HEK293 (cell line): ENCODE results near the gene KRTAP5-7.

Experiments
- CTCF ChIA-PET: fragments of 350-600 bp; formaldehyde crosslinking; extraction: SDS; loops from one replicate; lab custom pipeline; 2021; ENCODE audit warnings: antibody characterized with exemption; lab: Yijun Ruan, JAX
- POLR2A ChIA-PET: fragments of 300-600 bp; formaldehyde crosslinking; extraction: SDS; loops from one replicate; lab custom pipeline; 2020; ENCODE audit warnings: antibody characterized with exemption, inconsistent platforms; lab: Yijun Ruan, JAX
- H3K27ac ChIP-seq: fragments of 200-500 bp; sonication (Bioruptor generic); 2 replicates; pipeline ENCODE4 v1.5.1; 2014; ENCODE audit warnings: low read depth, low read length, control low read depth, inconsistent platforms; ENCODE audit errors: extremely low read depth
- H3K36me3 ChIP-seq, 2 experiments: fragments of 200-500 bp in 1 of 2; sonication (Bioruptor generic) in 1 of 2; 1 replicate in 1 of 2; 2 replicates in 1 of 2; pipeline ENCODE4 v1.5.1; 2014 to 2017; ENCODE audit warnings: inconsistent platforms in 2 of 2, low read length in 2 of 2; ENCODE audit not compliant: control insufficient read depth in 2 of 2, insufficient read depth in 1 of 2
- H3K4me1 ChIP-seq: fragments of 200-500 bp; sonication (Bioruptor generic); 2 replicates; pipeline ENCODE4 v1.5.1; 2014; ENCODE audit warnings: mild to moderate bottlenecking, low read length, inconsistent platforms; ENCODE audit not compliant: control insufficient read depth, insufficient read depth
- H3K4me3 ChIP-seq: 2 replicates; pipeline ENCODE4 v1.5.1; 2011; ENCODE audit warnings: low read depth, mild to moderate bottlenecking, control low read depth, low read length, moderate library complexity
- H3K9me3 ChIP-seq: fragments of 200-500 bp; sonication (Bioruptor generic); 2 replicates; pipeline ENCODE4 v1.5.1; 2014; ENCODE audit warnings: low read depth, low read length, inconsistent platforms; ENCODE audit not compliant: control insufficient read depth, insufficient read depth
- EGR2 ChIP-seq: fragments of 450-650 bp; formaldehyde crosslinking; IDR thresholded peaks from 2 replicates; pipeline ENCODE4 v1.5.1; 2016; ENCODE audit warnings: low read depth, missing biosample characterization, missing genetic modification characterization
- GLIS1 ChIP-seq: fragments of 450-650 bp; formaldehyde crosslinking; IDR thresholded peaks from 2 replicates; pipeline ENCODE4 v1.5.1; 2016; ENCODE audit warnings: missing biosample characterization, missing genetic modification characterization
- KLF16 ChIP-seq: fragments of 450-650 bp; formaldehyde crosslinking; IDR thresholded peaks from 2 replicates; pipeline ENCODE4 v1.5.1; 2017; ENCODE audit warnings: missing biosample characterization, missing genetic modification characterization
- TRIM28 ChIP-seq: IDR thresholded peaks from 2 replicates; pipeline ENCODE4 v1.6.1; 2011; ENCODE audit warnings: low read length, control low read depth, borderline replicate concordance
- ZFP3 ChIP-seq: fragments of 450-650 bp; formaldehyde crosslinking; IDR thresholded peaks from 2 replicates; pipeline ENCODE4 v1.5.1; 2016; ENCODE audit warnings: low read depth, missing biosample characterization, missing genetic modification characterization
- ZNF112 ChIP-seq: fragments of 450-650 bp; formaldehyde crosslinking; IDR thresholded peaks from 2 replicates; pipeline ENCODE4 v1.5.0; 2017; ENCODE audit warnings: missing biosample characterization, missing genetic modification characterization
- ZNF133 ChIP-seq: fragments of 450-650 bp; formaldehyde crosslinking; IDR thresholded peaks from 2 replicates; pipeline ENCODE4 v1.5.1; 2016; ENCODE audit warnings: missing biosample characterization, missing genetic modification characterization
- ZNF138 ChIP-seq: fragments of 450-650 bp; formaldehyde crosslinking; IDR thresholded peaks from 2 replicates; pipeline ENCODE4 v1.5.1; 2016; ENCODE audit warnings: missing biosample characterization, missing genetic modification characterization, borderline replicate concordance
- ZNF19 ChIP-seq: fragments of 450-650 bp; formaldehyde crosslinking; IDR thresholded peaks from 2 replicates; pipeline ENCODE4; 2016; ENCODE audit warnings: missing biosample characterization, missing genetic modification characterization, low read depth
- ZNF202 ChIP-seq: fragments of 450-650 bp; formaldehyde crosslinking; IDR thresholded peaks from 2 replicates; pipeline ENCODE4 v1.5.1; 2016; ENCODE audit warnings: missing biosample characterization, missing genetic modification characterization, borderline replicate concordance
- ZNF248 ChIP-seq: fragments of 450-650 bp; formaldehyde crosslinking; IDR thresholded peaks from 2 replicates; pipeline ENCODE4 v1.5.1; 2017; ENCODE audit warnings: missing biosample characterization, missing genetic modification characterization
- ZNF302 ChIP-seq: fragments of 450-650 bp; formaldehyde crosslinking; IDR thresholded peaks from 2 replicates; pipeline ENCODE4 v1.5.1; 2016; ENCODE audit warnings: missing biosample characterization, missing genetic modification characterization, low read depth
- ZNF521 ChIP-seq: fragments of 450-650 bp; formaldehyde crosslinking; IDR thresholded peaks from 2 replicates; pipeline ENCODE4 v1.5.1; 2017; ENCODE audit warnings: missing biosample characterization, mild to moderate bottlenecking, missing genetic modification characterization
- ZNF529 ChIP-seq: fragments of 450-650 bp; formaldehyde crosslinking; IDR thresholded peaks from 2 replicates; pipeline ENCODE4 v1.5.1; 2017; ENCODE audit warnings: missing genetic modification characterization, missing biosample characterization; ENCODE audit not compliant: insufficient replicate concordance
- ZNF530 ChIP-seq: fragments of 450-650 bp; formaldehyde crosslinking; IDR thresholded peaks from 2 replicates; pipeline ENCODE4 v1.5.1; 2016; ENCODE audit warnings: low read depth, missing biosample characterization, missing genetic modification characterization
- ZNF544 ChIP-seq: fragments of 450-650 bp; formaldehyde crosslinking; IDR thresholded peaks from 2 replicates; pipeline ENCODE4 v1.5.0; 2017; ENCODE audit warnings: missing biosample characterization, missing genetic modification characterization
- ZNF585B ChIP-seq: fragments of 450-650 bp; formaldehyde crosslinking; IDR thresholded peaks from 2 replicates; pipeline ENCODE4 v1.5.1; 2016; ENCODE audit warnings: missing biosample characterization, missing genetic modification characterization
- ZNF623 ChIP-seq: fragments of 450-650 bp; formaldehyde crosslinking; IDR thresholded peaks from 2 replicates; pipeline ENCODE4 v1.5.1; 2016; ENCODE audit warnings: missing biosample characterization, missing genetic modification characterization
- ZNF639 ChIP-seq: fragments of 450-650 bp; formaldehyde crosslinking; IDR thresholded peaks from 2 replicates; pipeline ENCODE4 v1.5.1; 2016; ENCODE audit warnings: missing biosample characterization, missing genetic modification characterization
- ZNF654 ChIP-seq: fragments of 450-650 bp; formaldehyde crosslinking; IDR thresholded peaks from 2 replicates; pipeline ENCODE4 v1.5.1; 2016; ENCODE audit warnings: low read depth, missing biosample characterization, missing genetic modification characterization
- ZNF670 ChIP-seq: fragments of 450-650 bp; formaldehyde crosslinking; IDR thresholded peaks from 2 replicates; pipeline ENCODE4 v1.5.1; 2016; ENCODE audit warnings: missing biosample characterization, missing genetic modification characterization, low read depth
- TF ChIP-seq, protein P1 (sequence below): fragments of 450-650 bp; formaldehyde crosslinking; IDR thresholded peaks from 2 replicates; pipeline ENCODE4 v1.5.1; 2016; ENCODE audit warnings: missing biosample characterization, missing genetic modification characterization

Gene KRTAP5-7

DNA sequence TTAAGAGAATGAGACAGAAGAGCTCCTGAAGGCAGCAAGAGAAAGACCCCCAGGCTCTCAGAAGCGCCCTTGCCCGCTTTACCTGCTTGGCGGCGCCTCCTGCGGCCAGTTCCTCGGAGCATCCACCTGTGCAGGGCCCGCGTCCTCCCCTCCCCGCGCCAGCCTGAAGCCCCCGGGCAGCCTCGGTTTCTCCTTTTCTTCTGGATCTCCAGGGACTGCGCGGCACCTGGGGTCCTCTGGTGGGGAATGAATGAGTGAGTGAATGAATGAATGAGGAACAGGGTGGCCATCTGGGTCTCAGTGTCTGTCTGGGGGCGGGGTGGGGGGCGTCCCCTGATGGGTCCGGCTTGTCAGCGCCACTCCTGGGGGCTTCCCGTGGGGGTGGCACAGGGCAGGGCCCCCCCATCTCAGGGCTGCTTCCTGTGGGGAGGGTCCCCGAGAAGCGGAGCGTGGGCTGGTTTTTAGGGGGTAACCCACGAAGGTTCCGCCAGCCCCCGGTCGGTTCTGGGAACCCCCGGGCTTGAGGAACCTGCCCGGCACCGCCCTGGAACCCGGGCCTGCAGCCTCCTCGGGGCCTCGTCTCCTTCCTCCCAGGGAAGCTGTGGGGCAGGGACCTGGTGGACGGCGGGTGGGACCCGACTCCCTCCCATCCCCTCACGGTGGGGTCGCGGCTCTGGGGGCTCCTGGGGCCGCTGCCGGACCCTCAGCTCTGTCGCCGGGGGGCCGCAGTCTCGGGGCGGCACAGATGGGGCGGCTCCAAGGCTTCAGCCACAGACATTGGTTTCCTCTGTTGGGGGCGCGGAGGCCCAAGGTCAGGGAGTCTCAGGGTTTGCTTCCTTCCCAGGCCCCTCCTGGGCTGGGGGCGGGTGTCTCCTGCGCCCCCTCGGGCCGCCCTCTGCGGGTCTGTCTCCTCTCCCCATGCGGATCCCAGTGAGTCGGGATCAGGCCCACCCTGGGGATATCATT is 8.3 kb upstream of the KRTAP5-7 start (continued):
- TF ChIP-seq, protein P1, sequence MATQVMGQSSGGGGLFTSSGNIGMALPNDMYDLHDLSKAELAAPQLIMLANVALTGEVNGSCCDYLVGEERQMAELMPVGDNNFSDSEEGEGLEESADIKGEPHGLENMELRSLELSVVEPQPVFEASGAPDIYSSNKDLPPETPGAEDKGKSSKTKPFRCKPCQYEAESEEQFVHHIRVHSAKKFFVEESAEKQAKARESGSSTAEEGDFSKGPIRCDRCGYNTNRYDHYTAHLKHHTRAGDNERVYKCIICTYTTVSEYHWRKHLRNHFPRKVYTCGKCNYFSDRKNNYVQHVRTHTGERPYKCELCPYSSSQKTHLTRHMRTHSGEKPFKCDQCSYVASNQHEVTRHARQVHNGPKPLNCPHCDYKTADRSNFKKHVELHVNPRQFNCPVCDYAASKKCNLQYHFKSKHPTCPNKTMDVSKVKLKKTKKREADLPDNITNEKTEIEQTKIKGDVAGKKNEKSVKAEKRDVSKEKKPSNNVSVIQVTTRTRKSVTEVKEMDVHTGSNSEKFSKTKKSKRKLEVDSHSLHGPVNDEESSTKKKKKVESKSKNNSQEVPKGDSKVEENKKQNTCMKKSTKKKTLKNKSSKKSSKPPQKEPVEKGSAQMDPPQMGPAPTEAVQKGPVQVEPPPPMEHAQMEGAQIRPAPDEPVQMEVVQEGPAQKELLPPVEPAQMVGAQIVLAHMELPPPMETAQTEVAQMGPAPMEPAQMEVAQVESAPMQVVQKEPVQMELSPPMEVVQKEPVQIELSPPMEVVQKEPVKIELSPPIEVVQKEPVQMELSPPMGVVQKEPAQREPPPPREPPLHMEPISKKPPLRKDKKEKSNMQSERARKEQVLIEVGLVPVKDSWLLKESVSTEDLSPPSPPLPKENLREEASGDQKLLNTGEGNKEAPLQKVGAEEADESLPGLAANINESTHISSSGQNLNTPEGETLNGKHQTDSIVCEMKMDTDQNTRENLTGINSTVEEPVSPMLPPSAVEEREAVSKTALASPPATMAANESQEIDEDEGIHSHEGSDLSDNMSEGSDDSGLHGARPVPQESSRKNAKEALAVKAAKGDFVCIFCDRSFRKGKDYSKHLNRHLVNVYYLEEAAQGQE (tag by site-specific recombination) = no peak
- TF ChIP-seq, all 188 proteins: peak for 0

- Histone ChIP-seq H3K36me3 (no peaks in the 10 kb centered on the region), H3K27ac (no peak overlapping the region), H3K9me3 (no peaks in the 10 kb centered on the region), H3K4me1 (no peaks in the 10 kb centered on the region), H3K4me3 (no peak overlapping the region)
- CTCF ChIA-PET = no interaction called here
- POLR2A ChIA-PET = no interaction called here
- TF ChIP-seq ZNF639 = no peak
- TF ChIP-seq ZNF138 (tag by site-specific recombination) = no peak
- no peak for TF ChIP-seq GLIS1
- no peak for TF ChIP-seq KLF16 (tag by site-specific recombination)
- TF ChIP-seq ZNF112 = no peak
- TF ChIP-seq TRIM28 = no peak
- no peak for TF ChIP-seq ZNF585B (tag by site-specific recombination)
- no peak for TF ChIP-seq ZNF133 (tag by site-specific recombination)
These were observed 7.5 kb upstream of the KRTAP5-7 start for GRCh38 chr11:71519546-71519945.

DNA sequence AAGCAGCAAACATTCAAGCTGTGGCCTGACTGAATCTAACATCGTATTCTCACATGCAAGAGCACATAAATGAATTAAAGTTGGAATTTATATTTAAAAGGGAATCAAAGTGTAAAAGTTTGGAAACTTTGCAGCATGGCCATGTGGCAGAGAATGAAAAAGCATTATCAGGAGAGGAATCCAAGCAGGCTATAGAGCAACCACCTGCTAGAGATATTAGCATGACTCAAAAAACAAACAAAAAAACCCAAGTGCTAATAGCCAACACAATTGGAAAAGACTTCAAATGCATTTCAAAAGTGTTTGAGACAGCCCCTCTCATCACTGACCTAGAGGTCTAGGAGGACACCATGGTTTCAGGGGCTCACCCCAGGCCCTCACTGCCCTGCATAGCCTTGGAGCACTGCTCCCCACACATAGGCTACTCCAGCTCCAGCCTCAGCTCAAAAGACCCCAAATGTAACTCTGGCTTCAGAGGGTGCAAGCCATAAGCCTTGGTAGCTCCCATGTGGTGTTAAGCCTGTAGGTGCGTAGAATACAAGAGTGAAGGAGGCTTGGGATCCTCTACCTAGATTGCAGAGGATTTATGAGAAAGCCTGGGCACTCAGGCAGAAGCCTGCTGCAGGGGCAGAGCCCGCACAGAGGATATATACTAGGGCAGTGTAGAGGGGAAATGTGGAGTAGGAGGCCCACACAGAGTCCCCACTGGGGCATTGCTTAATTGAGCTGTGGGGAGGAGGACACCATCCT is 1.7 kb upstream of the KRTAP5-7 start:
- no peaks in the 10 kb centered on the region for H3K4me1 ChIP-seq
- CTCF ChIA-PET = no interaction called here
- H3K4me3 ChIP-seq = no peak overlapping the region
- TF ChIP-seq ZNF19 = no peak
- TF ChIP-seq, all 188 proteins: peak for 0
- no peaks in the 10 kb centered on the region for H3K9me3 ChIP-seq
- H3K27ac ChIP-seq = no peak overlapping the region
- H3K36me3 ChIP-seq = no peaks in the 10 kb centered on the region
- POLR2A ChIA-PET = no interaction called here

- CTCF ChIA-PET = no interaction called here
- TF ChIP-seq TRIM28 (no peak), ZFP3 (tag by site-specific recombination) (no peak), ZNF248 (tag by site-specific recombination) (no peak), ZNF544 (tag by site-specific recombination) (no peak), ZNF521 (tag by site-specific recombination) (no peak), EGR2 (tag by site-specific recombination) (no peak), ZNF202 (tag by site-specific recombination) (no peak), ZNF530 (tag by site-specific recombination) (no peak), ZNF529 (tag by site-specific recombination) (no peak), ZNF654 (tag by site-specific recombination) (no peak), ZNF670 (no peak), ZNF623 (tag by site-specific recombination) (no peak), ZNF302 (tag by site-specific recombination) (no peak)
- Histone ChIP-seq H3K9me3 (no peaks in the 10 kb centered on the region), H3K4me3 (no peak overlapping the region), H3K4me1 (no peaks in the 10 kb centered on the region), H3K27ac (no peak overlapping the region), H3K36me3 (no peaks in the 10 kb centered on the region)
- POLR2A ChIA-PET = no interaction called here
These were observed 1.1 kb upstream of the KRTAP5-7 start for GRCh38 chr11:71525938-71526495.
